ENCODE results near the gene KRTAP22-2.

KRTAP22-2 gene

DNA sequence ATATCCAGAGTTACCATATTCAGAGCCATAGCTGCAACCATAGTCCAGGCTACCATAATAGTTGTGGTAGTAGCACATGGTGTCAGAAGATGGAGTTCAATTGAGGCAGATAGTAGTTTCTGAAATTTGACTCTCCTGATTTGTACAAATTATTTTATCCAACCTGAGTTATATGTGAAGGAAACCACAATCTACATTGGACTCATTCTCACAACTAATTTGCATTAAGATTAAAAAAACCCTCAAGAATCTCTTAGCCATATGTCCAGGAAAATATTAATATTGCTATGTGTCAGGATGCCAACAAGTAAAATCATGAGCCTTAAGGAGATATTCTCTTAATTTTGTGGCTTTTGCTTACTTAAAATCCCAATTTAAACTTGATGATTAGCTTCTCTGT lies at the start of gene KRTAP22-2:
Gene KRTAP22-2 (minus strand): TSS at position 101 of the 400 bp plus-strand sequence.
- no peak for DNase-seq (ENCODE audit: low read depth in 2 of 2, low spot score in 1 of 2)

GRCh38 chr21:30638686-30639085 lies 48.5 kb upstream of the KRTAP22-2 start:
- DNase-seq (ENCODE audit: low read depth in 2 of 2, low spot score in 1 of 2), result no peak

- no peak for DNase-seq (ENCODE audit: low read depth in 2 of 2, low spot score in 1 of 2)
Measured at GRCh38 chr21:30634906-30635305, 44.7 kb upstream of the KRTAP22-2 start, which contains the start of gene KRTAP20-2. KRTAP20-2 (plus strand) TSS chr21:30635206; CDS start chr21:30635264, 58 bp downstream.

GRCh38 chr21:30629200-30629599 lies 39.0 kb upstream of the KRTAP22-2 start:
- DNase-seq (ENCODE audit: low read depth in 2 of 2, low spot score in 1 of 2), result no peak

- DNase-seq (ENCODE audit: low read depth in 2 of 2, low spot score in 1 of 2), result no peak
Measured at GRCh38 chr21:30628109-30628508, 37.9 kb upstream of the KRTAP22-2 start.

DNA sequence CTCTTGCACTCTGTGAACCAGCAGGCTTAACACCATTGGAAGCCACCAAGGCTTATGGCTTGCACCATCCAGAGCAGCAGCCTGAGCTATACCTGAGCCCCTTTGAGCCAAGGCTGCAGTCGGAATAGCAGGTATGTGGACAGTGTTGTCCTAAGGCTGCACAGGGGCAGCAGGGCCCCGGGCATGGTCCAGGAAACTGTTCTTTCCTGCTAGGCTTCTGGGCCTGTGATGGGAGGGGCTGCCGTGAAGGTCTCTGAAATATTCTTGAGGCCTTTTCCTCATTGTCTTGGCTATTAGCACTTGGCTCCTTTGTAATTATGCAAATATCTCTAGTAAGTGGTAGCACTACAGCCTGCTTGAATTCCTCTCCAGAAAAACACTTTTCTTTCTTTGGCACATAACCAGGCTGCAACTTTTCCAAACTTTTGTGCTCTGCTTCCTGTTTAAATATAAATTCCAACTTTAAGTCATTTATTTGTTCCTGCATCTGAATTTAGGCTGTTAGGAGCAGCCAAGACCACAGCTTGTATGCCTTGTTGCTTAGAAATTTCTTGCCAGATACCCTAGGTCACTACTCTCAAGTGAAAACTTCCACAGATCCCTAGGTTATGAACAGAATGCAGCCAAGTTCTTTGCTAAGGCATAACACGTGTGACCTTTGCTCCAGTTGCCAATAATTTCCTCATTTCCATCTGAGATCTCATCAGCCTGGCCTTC lies 35.4 kb upstream of the KRTAP22-2 start:
- DNase-seq (ENCODE audit: low read depth in 2 of 2, low spot score in 1 of 2), result no peak

GRCh38 chr21:30623362-30623761 lies 33.2 kb upstream of the KRTAP22-2 start:
- no peak for DNase-seq (ENCODE audit: low read depth in 2 of 2, low spot score in 1 of 2)

DNA sequence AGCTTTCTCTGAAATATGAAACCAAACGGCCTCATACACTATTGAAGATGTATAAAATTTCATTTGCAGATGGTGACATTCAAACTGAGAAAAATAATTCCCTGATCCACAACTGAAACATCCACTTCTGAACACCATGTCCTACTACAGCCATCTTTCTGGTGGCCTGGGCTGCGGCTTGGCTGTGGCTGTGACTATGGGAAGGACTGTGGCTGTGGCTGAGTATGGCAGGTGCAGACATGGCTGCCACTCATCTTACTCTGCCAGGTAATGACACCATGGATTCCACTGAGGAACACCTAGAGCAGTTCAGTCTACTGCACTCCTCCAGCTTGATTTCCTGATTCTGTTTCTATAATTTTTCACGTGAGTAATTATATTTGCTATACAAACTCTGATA lies 30.3 kb upstream of the KRTAP22-2 start, which contains the start of gene KRTAP20-4:
Gene KRTAP20-4 (plus strand): TSS at position 106 of the 400 bp plus-strand sequence.
- DNase-seq (ENCODE audit: low read depth in 2 of 2, low spot score in 1 of 2), result no peak

DNA sequence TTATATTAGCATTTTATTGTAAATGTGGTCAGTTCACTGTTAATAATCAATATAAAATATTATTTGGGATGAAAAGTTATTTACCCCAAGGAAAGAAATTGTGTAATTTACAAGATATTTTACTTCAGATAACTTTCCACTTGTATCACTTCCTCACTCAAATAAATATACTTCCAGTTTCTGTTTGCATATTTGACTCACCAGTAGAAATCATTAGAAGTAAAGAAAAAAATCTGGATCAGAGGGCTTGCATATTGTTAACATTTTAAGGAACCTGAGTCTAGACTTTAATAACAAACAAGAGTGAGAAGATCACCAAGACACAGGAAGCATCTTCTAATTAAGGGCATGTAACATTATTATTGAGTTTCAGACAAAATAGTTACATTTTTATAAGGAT lies 29.9 kb upstream of the KRTAP22-2 start:
- no peak for DNase-seq (ENCODE audit: low read depth in 2 of 2, low spot score in 1 of 2)

- DNase-seq (ENCODE audit: low read depth in 2 of 2, low spot score in 1 of 2), result no peak
Measured at GRCh38 chr21:30616125-30616524, 25.9 kb upstream of the KRTAP22-2 start, which contains the start of gene KRTAP20-1. KRTAP20-1 (plus strand) TSS chr21:30616425; CDS start chr21:30616455, 30 bp downstream.

DNA sequence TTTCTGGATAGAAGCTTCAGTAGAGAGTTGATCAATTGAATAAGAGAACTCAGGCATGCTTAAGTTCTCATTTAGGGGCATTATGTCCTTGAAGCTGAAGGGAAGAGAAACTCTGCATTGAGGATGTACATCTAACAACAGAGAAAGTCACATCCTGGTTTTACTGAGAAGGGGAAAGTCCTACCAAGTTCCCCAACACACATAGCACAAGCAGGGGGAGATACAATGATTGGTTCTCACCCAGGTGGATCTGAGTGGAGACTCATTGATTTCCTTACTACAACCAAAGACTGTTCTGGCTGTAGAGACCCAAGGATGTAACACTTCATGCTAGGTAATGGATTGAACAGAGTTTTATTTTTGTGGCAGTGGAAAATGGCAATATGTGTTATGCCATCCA lies 25.0 kb upstream of the KRTAP22-2 start:
- no peak for DNase-seq (ENCODE audit: low read depth in 2 of 2, low spot score in 1 of 2)

- no peak for DNase-seq (ENCODE audit: low read depth in 2 of 2, low spot score in 1 of 2)
Measured at GRCh38 chr21:30613836-30614235, 23.6 kb upstream of the KRTAP22-2 start, which contains the start of gene KRTAP6-1. KRTAP6-1 (minus strand) TSS chr21:30613930; CDS start chr21:30613904, 26 bp downstream.

- DNase-seq (ENCODE audit: low read depth in 2 of 2, low spot score in 1 of 2), result no peak
Measured at GRCh38 chr21:30612132-30612531, 21.9 kb upstream of the KRTAP22-2 start.

- no peak for DNase-seq (ENCODE audit: low read depth in 2 of 2, low spot score in 1 of 2)
Measured at GRCh38 chr21:30605968-30606367, 15.8 kb upstream of the KRTAP22-2 start.

DNA sequence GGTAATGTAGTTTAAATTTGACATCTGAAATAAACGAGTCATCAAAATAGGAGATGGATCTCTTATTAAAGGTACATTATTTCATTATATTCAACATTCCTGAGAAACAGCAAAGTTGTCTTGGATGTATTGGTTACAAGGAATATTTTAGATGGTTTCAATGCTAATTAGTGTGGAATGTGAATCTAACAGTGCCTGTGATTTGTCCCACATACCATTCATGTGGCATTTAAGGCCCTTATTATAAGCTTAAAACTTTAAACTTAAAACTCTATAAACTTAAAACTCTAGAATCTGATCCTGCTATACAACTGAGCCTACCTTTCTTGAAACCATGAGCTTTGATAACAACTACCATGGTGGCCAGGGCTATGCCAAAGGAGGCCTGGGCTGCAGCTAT lies 10.6 kb upstream of the KRTAP22-2 start, which contains the start of gene KRTAP22-1:
Gene KRTAP22-1 (plus strand): TSS at position 301 of the 400 bp plus-strand sequence.
- no peak for DNase-seq (ENCODE audit: low read depth in 2 of 2, low spot score in 1 of 2)

DNA sequence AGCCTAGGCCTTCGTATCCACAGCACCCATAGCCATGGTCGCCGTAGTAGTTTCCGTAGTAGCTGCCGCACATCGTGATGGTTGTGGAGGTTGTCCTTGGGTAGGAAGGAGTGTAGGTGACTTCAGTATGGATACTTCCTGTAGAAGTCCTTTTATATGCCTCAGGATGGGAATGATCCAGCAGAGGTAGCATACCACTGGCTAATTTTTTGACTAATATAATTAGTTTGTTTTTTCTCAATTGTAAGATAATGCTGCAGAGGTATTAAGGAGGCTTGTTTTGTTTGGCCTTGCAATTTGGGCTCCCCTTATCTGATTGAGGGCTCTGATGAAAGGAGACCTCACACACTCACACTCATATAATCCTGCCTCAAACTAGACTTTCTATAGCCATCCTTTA lies 8.6 kb upstream of the KRTAP22-2 start, which contains the start of gene KRTAP6-2:
Gene KRTAP6-2 (minus strand): TSS at position 101 of the 400 bp plus-strand sequence. CDS start 28 bp downstream, at position 73.
- DNase-seq (ENCODE audit: low read depth in 2 of 2, low spot score in 1 of 2), result no peak

- no peak for DNase-seq (ENCODE audit: low read depth in 2 of 2, low spot score in 1 of 2)
Measured at GRCh38 chr21:30592140-30592539, 1.9 kb upstream of the KRTAP22-2 start, which contains the start of gene KRTAP6-3. KRTAP6-3 (plus strand) TSS chr21:30592440; CDS start chr21:30592446, 6 bp downstream.

- no peak for DNase-seq (ENCODE audit: low read depth in 2 of 2, low spot score in 1 of 2)
Measured at GRCh38 chr21:30582870-30583269, 7.3 kb downstream of the KRTAP22-2 start.

GRCh38 chr21:30580132-30580531 lies 10.1 kb downstream of the KRTAP22-2 start:
- no peak for DNase-seq (ENCODE audit: low read depth in 2 of 2, low spot score in 1 of 2)

DNA sequence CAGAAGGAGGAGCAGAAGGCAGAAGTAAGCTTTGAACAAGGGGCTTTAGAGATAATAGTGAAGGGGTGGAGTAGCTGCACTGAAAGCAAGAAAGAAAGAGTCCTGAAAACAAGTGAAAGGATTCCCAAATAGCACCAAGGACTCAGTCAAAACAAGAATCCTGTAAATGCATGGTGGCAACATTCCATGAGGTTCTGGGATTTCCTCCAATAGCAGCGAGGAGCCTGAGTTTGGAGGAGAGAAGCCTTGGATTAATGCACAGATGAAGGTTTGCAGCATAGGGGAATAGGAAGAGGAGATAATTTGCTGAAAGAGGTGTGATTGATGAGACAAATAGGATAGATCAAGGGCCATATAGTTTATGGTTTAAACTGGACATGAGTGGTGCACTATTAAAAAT lies 10.9 kb downstream of the KRTAP22-2 start:
- DNase-seq (ENCODE audit: low read depth in 2 of 2, low spot score in 1 of 2), result no peak

GRCh38 chr21:30577766-30578165 lies 12.4 kb downstream of the KRTAP22-2 start:
- DNase-seq (ENCODE audit: low read depth in 2 of 2, low spot score in 1 of 2), result no peak

DNA sequence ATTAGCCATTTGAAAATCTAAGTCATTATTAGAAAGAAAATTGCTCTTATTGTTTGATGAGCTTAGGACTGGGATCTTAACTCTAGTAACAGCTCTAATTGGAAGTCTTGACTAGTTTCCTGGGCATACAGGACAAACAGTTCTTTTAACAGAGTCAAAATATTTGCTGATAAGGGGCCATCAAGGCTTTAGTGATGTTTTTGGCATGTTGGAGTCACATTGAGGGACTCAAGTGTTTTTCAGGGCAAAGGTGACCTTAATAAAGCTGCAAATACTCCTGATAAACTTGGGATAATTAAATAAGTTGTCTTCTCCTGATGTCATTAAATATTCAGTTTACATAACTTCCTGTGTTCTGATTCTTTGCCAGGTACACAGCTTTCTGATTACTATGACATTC lies 22.6 kb downstream of the KRTAP22-2 start:
- no peak for DNase-seq (ENCODE audit: low read depth in 2 of 2, low spot score in 1 of 2)

Measured in stimulated activated CD8-positive, alpha-beta memory T cell treated with anti-CD3 and anti-CD28 coated beads, Interleukin-4, amount 100 ng/mL, for 1 hour (primary cell).